ENCODE data around the gene NUDCD3. TPM values are rescaled to one million over a fixed set of nuclear protein-coding genes. Genes with fewer than 3 reads are reported as not detected.

The NUDCD3 gene
- total RNA-seq, 1 donor from 2014 or later, result 105 TPM

DNA sequence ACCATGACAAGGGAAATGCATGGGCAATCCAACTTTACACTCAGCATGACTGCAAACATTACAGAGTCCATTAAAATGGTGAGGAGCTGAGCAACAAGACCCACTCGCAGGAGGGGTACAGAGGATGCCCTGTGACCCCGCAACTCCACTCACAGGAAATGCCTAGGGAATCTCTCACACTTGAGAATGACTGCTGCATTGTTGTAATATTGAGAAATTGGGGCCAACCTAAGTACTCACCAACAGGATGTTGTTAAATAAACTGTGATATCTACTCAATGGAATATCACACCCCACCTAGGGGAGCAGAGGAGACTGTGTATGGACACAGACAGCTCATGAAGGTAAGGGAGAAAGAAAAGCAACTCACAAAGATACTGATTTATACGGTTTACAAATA lies 111.7 kb downstream of the NUDCD3 start:
- no peaks in the 10 kb centered on the region for H3K36me3 Mint-ChIP-seq (ENCODE audit: low read depth)
- peaks cover 19% of the 10 kb centered on the region for H3K4me1 Mint-ChIP-seq (ENCODE audit: low read depth)
- no peaks in the 10 kb centered on the region for H3K9me3 Mint-ChIP-seq (ENCODE audit: low read depth)
- no peaks in the 10 kb centered on the region for H3K27me3 Mint-ChIP-seq (ENCODE audit: low read depth)
- peak overlapping the region; percentile 57 for H3K27ac Mint-ChIP-seq (ENCODE audit: unreplicated experiment)
- H3K4me3 Mint-ChIP-seq (ENCODE audit: unreplicated experiment), result no peak overlapping the region
- TF ChIP-seq, protein P1, sequence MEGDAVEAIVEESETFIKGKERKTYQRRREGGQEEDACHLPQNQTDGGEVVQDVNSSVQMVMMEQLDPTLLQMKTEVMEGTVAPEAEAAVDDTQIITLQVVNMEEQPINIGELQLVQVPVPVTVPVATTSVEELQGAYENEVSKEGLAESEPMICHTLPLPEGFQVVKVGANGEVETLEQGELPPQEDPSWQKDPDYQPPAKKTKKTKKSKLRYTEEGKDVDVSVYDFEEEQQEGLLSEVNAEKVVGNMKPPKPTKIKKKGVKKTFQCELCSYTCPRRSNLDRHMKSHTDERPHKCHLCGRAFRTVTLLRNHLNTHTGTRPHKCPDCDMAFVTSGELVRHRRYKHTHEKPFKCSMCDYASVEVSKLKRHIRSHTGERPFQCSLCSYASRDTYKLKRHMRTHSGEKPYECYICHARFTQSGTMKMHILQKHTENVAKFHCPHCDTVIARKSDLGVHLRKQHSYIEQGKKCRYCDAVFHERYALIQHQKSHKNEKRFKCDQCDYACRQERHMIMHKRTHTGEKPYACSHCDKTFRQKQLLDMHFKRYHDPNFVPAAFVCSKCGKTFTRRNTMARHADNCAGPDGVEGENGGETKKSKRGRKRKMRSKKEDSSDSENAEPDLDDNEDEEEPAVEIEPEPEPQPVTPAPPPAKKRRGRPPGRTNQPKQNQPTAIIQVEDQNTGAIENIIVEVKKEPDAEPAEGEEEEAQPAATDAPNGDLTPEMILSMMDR (IDR thresholded peaks at IDR 0.05), result no peak
- no peak for DNase-seq (ENCODE audit: low spot score)

DNA sequence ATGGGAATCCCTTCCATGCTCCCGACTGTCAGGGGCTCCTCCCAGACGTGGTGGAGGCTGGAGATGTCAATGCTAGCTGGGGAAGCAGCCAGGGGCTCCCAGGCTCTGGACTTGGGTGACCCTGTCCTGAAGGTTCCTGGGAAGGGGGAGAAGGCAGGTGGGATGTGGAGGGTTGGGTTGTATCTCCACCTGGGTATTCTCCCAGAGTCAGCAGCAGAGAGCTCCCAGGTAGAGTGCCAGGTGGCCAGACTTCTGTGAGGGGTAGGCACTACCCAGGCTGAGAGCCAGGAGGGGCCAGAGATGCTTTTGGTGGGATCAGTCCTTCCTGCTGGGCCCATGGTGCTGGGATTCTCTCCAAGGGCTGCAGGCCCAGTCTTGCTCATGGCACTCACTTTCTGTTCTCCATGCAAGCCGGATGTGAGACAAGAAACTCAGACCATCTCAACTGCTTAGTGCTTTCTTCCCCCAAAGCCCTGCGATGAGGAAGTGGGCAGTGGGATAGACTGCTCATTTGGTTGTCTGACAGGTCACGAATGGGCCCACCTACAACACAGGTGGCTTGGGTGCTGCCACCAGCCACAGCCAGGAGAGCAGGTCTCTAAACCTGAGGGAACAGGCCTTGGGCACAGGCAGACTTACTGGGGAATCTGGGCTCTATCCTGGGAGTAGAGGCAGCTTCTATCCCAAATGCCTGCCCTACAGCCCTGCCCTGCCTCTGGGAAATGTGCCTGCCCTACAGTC lies 112.6 kb downstream of the NUDCD3 start:
- H3K9me3 Mint-ChIP-seq (ENCODE audit: low read depth), result no peaks in the 10 kb centered on the region
- H3K27ac Mint-ChIP-seq (ENCODE audit: unreplicated experiment), result no peak overlapping the region
- no peak overlapping the region for H3K4me3 Mint-ChIP-seq (ENCODE audit: unreplicated experiment)
- H3K4me1 Mint-ChIP-seq (ENCODE audit: low read depth), result peaks cover 13% of the 10 kb centered on the region
- TF ChIP-seq, protein P1 (IDR thresholded peaks at IDR 0.05), result no peak
- H3K36me3 Mint-ChIP-seq (ENCODE audit: low read depth), result no peaks in the 10 kb centered on the region
- H3K27me3 Mint-ChIP-seq (ENCODE audit: low read depth), result no peaks in the 10 kb centered on the region
- DNase-seq (ENCODE audit: low spot score), result peak; percentile 59

DNA sequence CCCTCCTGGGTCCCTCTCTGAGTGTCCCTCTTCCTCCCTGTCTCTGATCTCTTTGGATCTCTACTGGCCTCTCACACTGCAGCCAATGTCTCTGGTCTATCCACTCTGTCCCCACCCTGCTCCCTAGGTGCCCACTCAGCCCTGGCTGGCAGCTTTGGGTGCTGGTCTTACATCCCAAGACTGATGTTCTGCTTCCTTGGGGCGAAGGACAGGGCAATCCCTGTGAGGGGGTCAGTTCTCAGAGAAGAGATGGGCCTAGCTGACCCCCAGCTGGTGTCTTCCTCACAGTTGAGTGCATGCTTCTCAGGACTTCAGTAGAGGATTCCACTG lies 113.4 kb downstream of the NUDCD3 start:
- H3K27ac Mint-ChIP-seq (ENCODE audit: unreplicated experiment), result no peak overlapping the region
- TF ChIP-seq, protein P1 (IDR thresholded peaks at IDR 0.05), result no peak
- no peak overlapping the region for H3K4me3 Mint-ChIP-seq (ENCODE audit: unreplicated experiment)
- peak; percentile 61 for DNase-seq (ENCODE audit: low spot score)
- peaks cover 13% of the 10 kb centered on the region for H3K4me1 Mint-ChIP-seq (ENCODE audit: low read depth)
- H3K36me3 Mint-ChIP-seq (ENCODE audit: low read depth), result no peaks in the 10 kb centered on the region
- H3K27me3 Mint-ChIP-seq (ENCODE audit: low read depth), result no peaks in the 10 kb centered on the region
- H3K9me3 Mint-ChIP-seq (ENCODE audit: low read depth), result no peaks in the 10 kb centered on the region

DNA sequence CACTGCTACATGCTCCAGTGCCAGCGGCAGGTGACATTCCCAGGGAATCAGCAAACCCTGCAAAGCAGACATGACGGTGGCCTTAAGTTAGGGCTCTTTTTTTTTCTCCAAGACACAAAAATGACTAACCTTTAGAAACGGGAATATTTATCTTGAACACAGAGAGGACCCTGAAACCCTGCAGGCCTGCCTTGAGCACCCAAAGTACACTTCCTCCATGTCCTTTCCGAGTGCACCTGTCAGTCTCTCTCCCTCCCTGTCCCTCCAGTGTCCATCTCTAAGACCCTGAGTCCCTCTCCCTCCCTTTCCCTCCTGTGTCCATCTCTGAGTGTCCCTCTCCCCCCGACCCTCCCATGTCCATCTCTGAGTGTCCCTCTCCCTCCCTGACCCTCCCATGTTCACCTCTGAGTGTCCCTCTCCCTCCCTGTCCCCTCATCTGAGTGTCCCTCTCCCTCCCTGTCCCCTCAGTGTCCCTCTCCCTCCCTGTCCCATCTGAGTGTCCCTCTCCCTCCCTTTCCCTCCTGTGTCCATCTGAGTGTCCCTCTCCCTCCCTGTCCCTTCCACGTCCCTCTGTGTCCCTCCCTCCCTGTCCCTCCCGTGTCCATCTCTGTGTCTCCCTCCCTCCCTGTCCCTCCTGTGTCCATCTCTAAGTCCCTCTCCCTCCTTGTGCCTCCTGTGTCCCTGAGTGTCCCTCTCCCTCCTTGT lies 113.9 kb downstream of the NUDCD3 start:
- H3K4me1 Mint-ChIP-seq (ENCODE audit: low read depth), result peaks cover 13% of the 10 kb centered on the region

DNA sequence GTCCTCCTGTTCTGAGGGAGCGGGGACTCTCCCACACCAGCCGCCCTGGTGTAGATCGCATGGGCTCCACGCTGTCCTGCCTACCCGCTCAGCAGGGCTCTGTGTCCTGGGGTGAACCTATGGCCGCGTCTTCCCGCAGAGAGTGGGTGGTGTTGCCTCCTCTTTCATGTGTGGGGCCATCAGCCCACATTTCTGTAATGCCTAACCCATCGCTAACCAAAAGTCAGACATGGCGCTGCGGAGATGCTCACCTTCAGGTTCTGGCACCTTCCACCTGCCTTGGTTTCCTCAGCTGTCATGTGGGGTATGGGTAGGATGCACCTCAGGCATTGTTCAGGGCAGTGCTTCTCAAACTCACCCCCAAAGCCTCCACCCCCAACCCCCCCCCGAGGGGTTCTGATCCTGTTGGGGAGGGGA lies 114.5 kb downstream of the NUDCD3 start:
- Mint-ChIP-seq H3K27me3 (ENCODE audit: low read depth) (peaks cover 2% of the 10 kb centered on the region), H3K36me3 (ENCODE audit: low read depth) (no peaks in the 10 kb centered on the region), H3K27ac (ENCODE audit: unreplicated experiment) (no peak overlapping the region), H3K4me3 (ENCODE audit: unreplicated experiment) (no peak overlapping the region), H3K9me3 (ENCODE audit: low read depth) (peaks cover 2% of the 10 kb centered on the region), H3K4me1 (ENCODE audit: low read depth) (peaks cover 13% of the 10 kb centered on the region)
- TF ChIP-seq, protein P1 (IDR thresholded peaks at IDR 0.05), result no peak
- DNase-seq (ENCODE audit: low spot score), result peak; percentile 81

More for the DNA sequence above, 113.9 kb downstream of the NUDCD3 start:
- Mint-ChIP-seq H3K36me3 (ENCODE audit: low read depth) (no peaks in the 10 kb centered on the region), H3K27ac (ENCODE audit: unreplicated experiment) (no peak overlapping the region), H3K4me3 (ENCODE audit: unreplicated experiment) (no peak overlapping the region), H3K27me3 (ENCODE audit: low read depth) (no peaks in the 10 kb centered on the region), H3K9me3 (ENCODE audit: low read depth) (no peaks in the 10 kb centered on the region)
- TF ChIP-seq, protein P1 (IDR thresholded peaks at IDR 0.05), result no peak
- DNase-seq (ENCODE audit: low spot score), result no peak

All from chondrocyte (in vitro differentiated cells).